HUES64 (cell line): ENCODE results near the gene STARD8.
"Not testable (repeated sequence)": the region's sequence is repeated elsewhere in the genome, so short reads cannot be mapped to it uniquely, and the experiment has no call there.

ENCODE experiments used
- H3K27ac ChIP-seq: 2 replicates; pipeline ENCODE4 v1.7.0; 2013; ENCODE audit warnings: low read depth, low read length, inconsistent platforms
- H3K27me3 ChIP-seq: 2 replicates; pipeline ENCODE4 v1.6.1; 2013; ENCODE audit warnings: mild to moderate bottlenecking, low read length; ENCODE audit not compliant: insufficient read depth
- H3K36me3 ChIP-seq: 2 replicates; pipeline ENCODE4 v1.6.1; 2013; ENCODE audit warnings: mild to moderate bottlenecking, low read length; ENCODE audit not compliant: insufficient read depth
- H3K4me1 ChIP-seq: 2 replicates; pipeline ENCODE4 v1.6.1; 2013; ENCODE audit warnings: mild to moderate bottlenecking, low read length, moderate library complexity; ENCODE audit not compliant: insufficient read depth
- H3K4me3 ChIP-seq: 2 replicates; pipeline ENCODE4 v1.5.1; 2013; ENCODE audit warnings: mild to moderate bottlenecking, low read length, moderate library complexity
- H3K9ac ChIP-seq: 2 replicates; pipeline ENCODE4 v1.6.1; 2013; ENCODE audit warnings: mild to moderate bottlenecking, low read depth, low read length
- H3K9me3 ChIP-seq: 2 replicates; pipeline ENCODE4 v1.6.1; 2013; ENCODE audit warnings: low read depth, low read length; ENCODE audit not compliant: insufficient read depth
- WGBS: fragments of 150-250, 120-280 bp; methylation state at CpG from one replicate; pipeline ENCODE4 v1.1.7; 2013; ENCODE audit warnings: missing lambda C conversion rate; 5-methylcytosine and 5-hydroxymethylcytosine counted together

The STARD8 gene

GRCh38 chrX:68728186-68728585 is 80.7 kb downstream of the STARD8 start:
- H3K36me3 ChIP-seq, result no peaks in the 10 kb centered on the region
- H3K9ac ChIP-seq, result no peak overlapping the region
- H3K27me3 ChIP-seq, result no peaks in the 10 kb centered on the region
- H3K4me3 ChIP-seq, result no peak overlapping the region
- no peaks in the 10 kb centered on the region for H3K9me3 ChIP-seq
- no peaks in the 10 kb centered on the region for H3K4me1 ChIP-seq
- no peak overlapping the region for H3K27ac ChIP-seq
- WGBS, result 90% methylated on average over 5 of the region's 5 CpGs

DNA sequence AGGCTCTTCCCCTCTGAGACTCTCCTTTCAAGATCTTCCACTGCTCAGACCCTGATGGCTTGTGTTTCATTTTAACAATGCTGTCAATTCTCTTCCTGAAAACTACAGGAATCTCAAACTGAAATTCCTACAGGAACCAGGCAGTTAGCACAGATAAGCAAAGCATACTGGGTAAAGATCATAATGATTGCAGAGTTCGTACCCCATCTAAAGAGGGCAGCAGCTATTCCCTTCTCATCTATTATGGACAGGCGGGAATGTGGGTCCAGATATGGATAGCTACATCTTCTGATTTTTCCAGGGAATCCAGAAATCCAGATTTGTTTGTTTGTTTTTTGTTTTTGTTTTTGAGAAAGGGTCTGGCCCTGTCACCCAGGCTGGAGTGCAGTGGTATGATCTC is 83.8 kb downstream of the STARD8 start:
- Histone ChIP-seq H3K4me1 (no peaks in the 10 kb centered on the region), H3K27ac (no peak overlapping the region), H3K9ac (no peak overlapping the region), H3K9me3 (no peaks in the 10 kb centered on the region), H3K36me3 (no peaks in the 10 kb centered on the region), H3K27me3 (no peaks in the 10 kb centered on the region), H3K4me3 (no peak overlapping the region)
- WGBS, result 100% methylated on average over 1 of the region's 2 CpGs

DNA sequence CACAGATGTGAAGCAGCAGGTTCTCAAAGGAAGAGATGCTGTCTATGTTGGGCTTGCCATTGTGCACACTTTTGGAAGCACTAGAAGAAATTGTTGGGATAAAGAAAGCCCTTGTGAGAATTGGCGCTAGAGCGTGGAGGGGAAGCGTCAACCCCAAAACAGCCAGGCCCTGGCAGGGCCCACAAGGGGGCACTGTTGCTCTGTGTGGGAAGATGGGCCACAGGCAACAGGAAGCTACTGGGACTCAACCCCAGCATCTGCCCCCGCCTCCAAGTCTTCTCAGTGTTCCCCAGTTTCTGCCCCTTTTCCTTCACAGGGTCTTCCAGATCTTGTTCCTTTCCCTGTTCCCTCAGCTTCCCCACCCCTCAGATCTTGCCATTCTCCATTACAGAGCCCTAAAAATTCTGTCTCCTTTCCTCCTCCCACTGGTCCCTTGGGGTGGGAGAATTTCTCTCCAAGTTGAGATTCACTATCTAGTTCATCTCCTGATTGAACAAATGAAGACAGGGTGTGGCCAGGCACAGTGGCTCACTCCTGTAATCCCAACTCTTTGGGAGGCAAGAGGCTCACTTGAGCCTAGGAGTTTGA is 85.5 kb downstream of the STARD8 start:
- no peaks in the 10 kb centered on the region for H3K9me3 ChIP-seq
- 25% methylated on average over 4 of the region's 4 CpGs for WGBS
- H3K9ac ChIP-seq, result no peak overlapping the region
- H3K36me3 ChIP-seq, result no peaks in the 10 kb centered on the region
- H3K4me1 ChIP-seq, result no peaks in the 10 kb centered on the region
- H3K27ac ChIP-seq, result no peak overlapping the region
- no peaks in the 10 kb centered on the region for H3K27me3 ChIP-seq
- H3K4me3 ChIP-seq, result no peak overlapping the region

- Histone ChIP-seq H3K9me3 (no peaks in the 10 kb centered on the region), H3K27me3 (no peaks in the 10 kb centered on the region), H3K27ac (no peak overlapping the region), H3K36me3 (no peaks in the 10 kb centered on the region), H3K4me1 (no peaks in the 10 kb centered on the region), H3K4me3 (no peak overlapping the region), H3K9ac (no peak overlapping the region)
- WGBS, result 83% methylated on average over 1 of the region's 1 CpG
Observed at GRCh38 chrX:68735266-68735665, 87.8 kb downstream of the STARD8 start.

- not testable (repeated sequence) for H3K36me3 ChIP-seq, H3K27me3 ChIP-seq, H3K4me1 ChIP-seq, H3K9ac ChIP-seq, H3K27ac ChIP-seq, H3K4me3 ChIP-seq, H3K9me3 ChIP-seq
- WGBS, result 100% methylated on average over 1 of the region's 3 CpGs
Observed at GRCh38 chrX:68741864-68742263, 94.4 kb downstream of the STARD8 start.

- Histone ChIP-seq H3K9ac (no peak overlapping the region), H3K4me3 (no peak overlapping the region), H3K4me1 (no peaks in the 10 kb centered on the region), H3K27me3 (no peaks in the 10 kb centered on the region), H3K9me3 (no peaks in the 10 kb centered on the region), H3K27ac (no peak overlapping the region), H3K36me3 (no peaks in the 10 kb centered on the region)
- WGBS, result 94% methylated on average over 1 of the region's 1 CpG
Observed at GRCh38 chrX:68743754-68744153, 96.3 kb downstream of the STARD8 start.

- no peaks in the 10 kb centered on the region for H3K36me3 ChIP-seq
- H3K27me3 ChIP-seq, result no peaks in the 10 kb centered on the region
- H3K9me3 ChIP-seq, result no peaks in the 10 kb centered on the region
- H3K4me3 ChIP-seq, result no peak overlapping the region
- no peaks in the 10 kb centered on the region for H3K4me1 ChIP-seq
- H3K9ac ChIP-seq, result no peak overlapping the region
- 58% methylated on average over 5 of the region's 5 CpGs for WGBS
- no peak overlapping the region for H3K27ac ChIP-seq
Observed at GRCh38 chrX:68746988-68747387, 99.5 kb downstream of the STARD8 start.

- Histone ChIP-seq H3K4me3 (no peak overlapping the region), H3K27me3 (no peaks in the 10 kb centered on the region), H3K9ac (no peak overlapping the region), H3K4me1 (no peaks in the 10 kb centered on the region), H3K27ac (no peak overlapping the region), H3K9me3 (no peaks in the 10 kb centered on the region), H3K36me3 (no peaks in the 10 kb centered on the region)
- WGBS, result 86% methylated on average over 5 of the region's 7 CpGs
Observed at GRCh38 chrX:68748030-68748429, 100.6 kb downstream of the STARD8 start.

DNA sequence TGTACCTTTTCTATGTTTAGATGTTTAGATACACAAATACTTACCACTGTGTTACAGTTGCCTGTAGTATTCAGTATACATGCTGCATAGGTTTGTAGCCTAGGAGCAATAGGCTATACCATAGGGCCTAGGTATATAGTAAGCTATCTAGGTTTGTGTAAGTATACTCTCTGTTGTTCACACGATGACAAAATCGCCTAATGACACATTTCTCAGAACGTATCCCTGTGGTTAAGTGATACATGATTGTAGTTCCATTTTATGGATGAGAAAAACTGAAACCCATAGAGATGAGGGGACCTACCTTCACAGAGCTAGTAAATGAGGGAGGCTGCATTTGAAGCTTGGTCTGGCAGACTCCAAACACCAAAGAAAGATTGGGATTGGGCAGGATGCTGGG is 102.0 kb downstream of the STARD8 start:
- Histone ChIP-seq H3K36me3 (no peaks in the 10 kb centered on the region), H3K4me3 (no peak overlapping the region), H3K27ac (no peak overlapping the region), H3K4me1 (no peaks in the 10 kb centered on the region), H3K9ac (no peak overlapping the region), H3K9me3 (no peaks in the 10 kb centered on the region), H3K27me3 (no peaks in the 10 kb centered on the region)
- WGBS, result 96% methylated on average over 3 of the region's 3 CpGs

- 90% methylated on average over 3 of the region's 3 CpGs for WGBS
- no peak overlapping the region for H3K4me3 ChIP-seq
- no peak overlapping the region for H3K9ac ChIP-seq
- no peaks in the 10 kb centered on the region for H3K36me3 ChIP-seq
- no peaks in the 10 kb centered on the region for H3K9me3 ChIP-seq
- H3K27me3 ChIP-seq, result no peaks in the 10 kb centered on the region
- H3K27ac ChIP-seq, result no peak overlapping the region
- H3K4me1 ChIP-seq, result no peaks in the 10 kb centered on the region
Observed at GRCh38 chrX:68750316-68750715, 102.8 kb downstream of the STARD8 start.

DNA sequence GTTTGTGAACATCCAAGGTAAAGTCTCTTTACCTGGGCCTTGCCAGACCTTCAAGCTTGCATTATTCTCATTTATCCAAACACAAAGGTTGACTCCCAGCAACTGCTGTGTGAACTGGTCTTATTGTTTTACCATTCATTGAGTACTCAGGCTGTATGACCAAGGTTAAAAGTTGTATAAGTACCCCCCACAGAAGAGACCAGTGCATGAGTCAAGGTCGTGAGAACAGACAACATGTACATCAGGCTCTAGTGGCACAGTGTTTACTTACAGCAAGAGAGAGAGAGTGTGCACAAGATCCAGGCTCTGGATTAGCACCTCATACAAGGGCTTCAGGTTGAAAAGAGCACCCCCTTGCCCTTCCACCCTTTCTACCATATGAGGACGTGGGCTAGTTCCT is 103.9 kb downstream of the STARD8 start:
- 93% methylated on average over 2 of the region's 2 CpGs for WGBS

GRCh38 chrX:68753218-68753617 is 105.8 kb downstream of the STARD8 start:
- no peak overlapping the region for H3K9ac ChIP-seq
- no peak overlapping the region for H3K4me3 ChIP-seq
- H3K4me1 ChIP-seq, result no peaks in the 10 kb centered on the region
- no peak overlapping the region for H3K27ac ChIP-seq
- 100% methylated on average over 1 of the region's 2 CpGs for WGBS
- no peaks in the 10 kb centered on the region for H3K27me3 ChIP-seq
- no peaks in the 10 kb centered on the region for H3K36me3 ChIP-seq
- no peaks in the 10 kb centered on the region for H3K9me3 ChIP-seq

More for the DNA sequence above, 103.9 kb downstream of the STARD8 start:
- no peak overlapping the region for H3K27ac ChIP-seq
- no peaks in the 10 kb centered on the region for H3K27me3 ChIP-seq
- H3K9me3 ChIP-seq, result no peaks in the 10 kb centered on the region
- H3K9ac ChIP-seq, result no peak overlapping the region
- no peaks in the 10 kb centered on the region for H3K36me3 ChIP-seq
- H3K4me3 ChIP-seq, result no peak overlapping the region
- no peaks in the 10 kb centered on the region for H3K4me1 ChIP-seq
